Measurements from ENCODE around the gene WDR5. TPM values are rescaled to one million over a fixed set of nuclear protein-coding genes. Genes with fewer than 3 reads are reported as not detected.

The WDR5 gene
- total and polyA plus RNA-seq, 2 experiments from 2014 or later: 19.8 to 20.2 TPM

GRCh38 chr9:134156564-134157377 lies 20.9 kb downstream of the WDR5 start:
- TF ChIP-seq EZH2 (IDR thresholded peaks at IDR 0.05; ENCODE audit: borderline replicate concordance) (no peak), EZH2phosphoT487 (IDR thresholded peaks at IDR 0.05; ENCODE audit: low read depth, severe bottlenecking, unreplicated experiment) (no peak), CTCF (IDR thresholded peaks at IDR 0.05; ENCODE audit: poor library complexity) (no peak)
- 95% methylated on average over 33 of the region's 33 CpGs for WGBS (ENCODE audit: low lambda C conversion rate, missing lambda C conversion rate)

GRCh38 chr9:134157378-134157885 lies 21.6 kb downstream of the WDR5 start:
- no peak overlapping the region for H3K27ac ChIP-seq
- WGBS (ENCODE audit: low lambda C conversion rate, missing lambda C conversion rate): 96% methylated on average over 19 of the region's 23 CpGs
- no peak overlapping the region for H3K4me2 ChIP-seq
- H3K9me3 ChIP-seq (ENCODE audit: low read depth): no peaks in the 10 kb centered on the region
- H3K79me2 ChIP-seq: no peaks in the 10 kb centered on the region
- no peaks in the 10 kb centered on the region for H3K27me3 ChIP-seq
- DNase-seq (ENCODE audit: low spot score): no peak
- no peak overlapping the region for H2AFZ ChIP-seq
- H3K36me3 ChIP-seq (replicated peaks; ENCODE audit: insufficient read depth, low read depth): no peaks in the 10 kb centered on the region
- no peak overlapping the region for H3K4me3 ChIP-seq
- no peaks in the 10 kb centered on the region for H3K9me2 ChIP-seq (replicated peaks; ENCODE audit: insufficient read depth)
- H4K20me1 ChIP-seq (ENCODE audit: insufficient read depth, poor library complexity, severe bottlenecking): no peaks in the 10 kb centered on the region
- TF ChIP-seq CTCF (IDR thresholded peaks at IDR 0.05; ENCODE audit: poor library complexity): no peak
- TF ChIP-seq EZH2 (IDR thresholded peaks at IDR 0.05; ENCODE audit: borderline replicate concordance): no peak
- no peak for TF ChIP-seq EZH2phosphoT487 (IDR thresholded peaks at IDR 0.05; ENCODE audit: low read depth, severe bottlenecking, unreplicated experiment)
- H3K4me1 ChIP-seq (ENCODE audit: insufficient read depth): no peaks in the 10 kb centered on the region

More at GRCh38 chr9:134156564-134157377, 20.9 kb downstream of the WDR5 start:
- Histone ChIP-seq H3K9me3 (ENCODE audit: low read depth) (no peaks in the 10 kb centered on the region), H3K4me3 (no peak overlapping the region), H3K9me2 (replicated peaks; ENCODE audit: insufficient read depth) (no peaks in the 10 kb centered on the region), H3K36me3 (replicated peaks; ENCODE audit: insufficient read depth, low read depth) (no peaks in the 10 kb centered on the region), H2AFZ (no peak overlapping the region), H3K4me1 (ENCODE audit: insufficient read depth) (no peaks in the 10 kb centered on the region), H3K27ac (no peak overlapping the region), H3K4me2 (no peak overlapping the region), H4K20me1 (ENCODE audit: insufficient read depth, poor library complexity, severe bottlenecking) (no peaks in the 10 kb centered on the region), H3K27me3 (no peaks in the 10 kb centered on the region), H3K79me2 (no peaks in the 10 kb centered on the region)
- DNase-seq (ENCODE audit: low spot score): no peak

GRCh38 chr9:134158242-134158641 lies 22.4 kb downstream of the WDR5 start:
- TF ChIP-seq EZH2phosphoT487 (IDR thresholded peaks at IDR 0.05; ENCODE audit: low read depth, severe bottlenecking, unreplicated experiment) (no peak), EZH2 (IDR thresholded peaks at IDR 0.05; ENCODE audit: borderline replicate concordance) (no peak), CTCF (IDR thresholded peaks at IDR 0.05; ENCODE audit: poor library complexity) (no peak)
- no peaks in the 10 kb centered on the region for H3K4me1 ChIP-seq (ENCODE audit: insufficient read depth)
- no peaks in the 10 kb centered on the region for H3K9me2 ChIP-seq (replicated peaks; ENCODE audit: insufficient read depth)
- no peaks in the 10 kb centered on the region for H4K20me1 ChIP-seq (ENCODE audit: insufficient read depth, poor library complexity, severe bottlenecking)
- H2AFZ ChIP-seq: no peak overlapping the region
- H3K4me3 ChIP-seq: no peak overlapping the region
- H3K27me3 ChIP-seq: no peaks in the 10 kb centered on the region
- DNase-seq (ENCODE audit: low spot score): no peak
- no peak overlapping the region for H3K4me2 ChIP-seq
- no peaks in the 10 kb centered on the region for H3K9me3 ChIP-seq (ENCODE audit: low read depth)
- no peak overlapping the region for H3K27ac ChIP-seq
- no peaks in the 10 kb centered on the region for H3K36me3 ChIP-seq (replicated peaks; ENCODE audit: insufficient read depth, low read depth)
- H3K79me2 ChIP-seq: no peaks in the 10 kb centered on the region
- 98% methylated on average over 17 of the region's 17 CpGs for WGBS (ENCODE audit: low lambda C conversion rate, missing lambda C conversion rate)

Data from hepatocyte (in vitro differentiated cells).